Measurements from ENCODE around the gene C16orf96.
"Not testable (repeated sequence)": the region's sequence is repeated elsewhere in the genome, so short reads cannot be mapped to it uniquely, and the experiment has no call there.

Gene C16orf96

GRCh38 chr16:4564661-4565267 lies 8.6 kb downstream of the C16orf96 start:
- no peak for DNase-seq (ENCODE audit: low read depth, low spot score)

GRCh38 chr16:4566144-4566543 lies 10.0 kb downstream of the C16orf96 start:
- no peak for DNase-seq (ENCODE audit: low read depth, low spot score)

- DNase-seq (ENCODE audit: low read depth, low spot score) = no peak
These were observed 13.9 kb downstream of the C16orf96 start for GRCh38 chr16:4570086-4570485.

- DNase-seq (ENCODE audit: low read depth, low spot score) = no peak
These were observed 14.7 kb downstream of the C16orf96 start for GRCh38 chr16:4570688-4571321.

GRCh38 chr16:4572715-4573114 lies 16.6 kb downstream of the C16orf96 start:
- DNase-seq (ENCODE audit: low read depth, low spot score) = no peak

GRCh38 chr16:4573926-4574325 lies 17.8 kb downstream of the C16orf96 start:
- not testable (repeated sequence) for DNase-seq (ENCODE audit: low read depth, low spot score)

GRCh38 chr16:4574919-4575705 lies 19.0 kb downstream of the C16orf96 start:
- DNase-seq (ENCODE audit: low read depth, low spot score) = no peak

GRCh38 chr16:4576008-4576407 lies 19.9 kb downstream of the C16orf96 start:
- no peak for DNase-seq (ENCODE audit: low read depth, low spot score)

GRCh38 chr16:4578961-4579530 lies 22.9 kb downstream of the C16orf96 start:
- no peak for DNase-seq (ENCODE audit: low read depth, low spot score)

GRCh38 chr16:4580250-4580649 lies 24.1 kb downstream of the C16orf96 start:
- peak; percentile 65 for DNase-seq (ENCODE audit: low read depth, low spot score)

- no peak for DNase-seq (ENCODE audit: low read depth, low spot score)
These were observed 27.8 kb downstream of the C16orf96 start for GRCh38 chr16:4583906-4584305.

- no peak for DNase-seq (ENCODE audit: low read depth, low spot score)
These were observed 30.2 kb downstream of the C16orf96 start for GRCh38 chr16:4586291-4586690.

GRCh38 chr16:4588386-4588785 lies 32.2 kb downstream of the C16orf96 start:
- no peak for DNase-seq (ENCODE audit: low read depth, low spot score)

GRCh38 chr16:4588961-4589360 lies 32.8 kb downstream of the C16orf96 start:
- no peak for DNase-seq (ENCODE audit: low read depth, low spot score)

- no peak for DNase-seq (ENCODE audit: low read depth, low spot score)
These were observed 35.1 kb downstream of the C16orf96 start for GRCh38 chr16:4591191-4591590.

GRCh38 chr16:4591706-4592470 lies 35.7 kb downstream of the C16orf96 start:
- DNase-seq (ENCODE audit: low read depth, low spot score) = no peak

- DNase-seq (ENCODE audit: low read depth, low spot score) = no peak
These were observed 36.9 kb downstream of the C16orf96 start for GRCh38 chr16:4593086-4593485.

- DNase-seq (ENCODE audit: low read depth, low spot score) = no peak
These were observed 38.6 kb downstream of the C16orf96 start for GRCh38 chr16:4594433-4595410.

- no peak for DNase-seq (ENCODE audit: low read depth, low spot score)
These were observed 41.0 kb downstream of the C16orf96 start for GRCh38 chr16:4597174-4597573.

GRCh38 chr16:4599037-4599436 lies 42.9 kb downstream of the C16orf96 start:
- no peak for DNase-seq (ENCODE audit: low read depth, low spot score)

- no peak for DNase-seq (ENCODE audit: low read depth, low spot score)
These were observed 43.4 kb downstream of the C16orf96 start for GRCh38 chr16:4599545-4599944.
